Psoas muscle (tissue), 8 donors: Measurements from ENCODE around the gene SLC7A9. TPM values are rescaled to one million over a fixed set of nuclear protein-coding genes. Genes with fewer than 3 reads are reported as not detected.
"Not testable (repeated sequence)": the region's sequence is repeated elsewhere in the genome, so short reads cannot be mapped to it uniquely, and the experiment has no call there.

ENCODE experiments used
- ATAC-seq, 4 donors: fragments of 200-7000 bp; cut with Tn5 transposase; one replicate each; pipeline ENCODE4 v1.9.1; 2020; ENCODE audit warnings: moderate library complexity in 3 of 4, mild to moderate bottlenecking in 2 of 4
- DNase-seq, 2 donors: peaks; one replicate each; pipeline ENCODE4 v3.0.0-alpha.2; 2020
- H3K27ac ChIP-seq: fragments of 200-600 bp; one replicate; pipeline ENCODE4 v1.8.0; 2022
- H3K27me3 ChIP-seq, 3 donors: fragments of 200-600 bp in 1 of 3; one replicate each; pipeline versions ENCODE4 v1.6.1 to v1.8.0; 2013 to 2022; ENCODE audit warnings: low read length in 2 of 3, mild to moderate bottlenecking in 2 of 3, moderate library complexity in 1 of 3; ENCODE audit not compliant: insufficient read depth in 3 of 3
- H3K36me3 ChIP-seq, 2 donors: fragments of 200-600 bp in 1 of 2; one replicate each; pipeline versions ENCODE4 v1.6.1 to v1.8.0; 2013 to 2022; ENCODE audit warnings: low read depth in 1 of 2, mild to moderate bottlenecking in 1 of 2, moderate library complexity in 1 of 2; ENCODE audit not compliant: insufficient read depth in 1 of 2
- H3K4me1 ChIP-seq: fragments of 200-600 bp; one replicate; pipeline ENCODE4 v1.8.0; 2022
- H3K4me3 ChIP-seq: fragments of 200-600 bp; one replicate; pipeline ENCODE4 v1.8.0; 2022; ENCODE audit warnings: mild to moderate bottlenecking
- H3K9me3 ChIP-seq: fragments of 200-600 bp; one replicate; pipeline ENCODE4 v1.8.0; 2022
- CTCF ChIP-seq: fragments of 200-600 bp; IDR thresholded peaks from one replicate; pipeline ENCODE4 v1.8.0; 2022; ENCODE audit warnings: antibody characterized with exemption
- WGBS, 3 donors: extraction: QIAGEN DNeasy Blood & Tissue Kit; methylation state at CpG; one replicate each; pipeline versions ENCODE4 v1.1.6 to v1.1.7; 2013; 5-methylcytosine and 5-hydroxymethylcytosine counted together
- intact Hi-C, 2 donors: fragments of 100-400 bp; cut with DNase I; formaldehyde crosslinking; loops; one replicate each; pipeline versions ENCODE4 v1.11.0 to v1.14.2; 2022
- polyA plus RNA-seq, 3 donors: library from polyadenylated mRNA; stranded (reverse); fragments of 200-250 nt; gene quantifications; one replicate each; pipeline ENCODE4 v1.2.3, GENCODE V29; 2013
- total RNA-seq, 4 donors: library from RNA; stranded (reverse); fragmentation: NEBNext Ultra II Directional in 2 of 4; extraction: Animal tissue kit (Norgen Biotek cat#: 25700) in 2 of 4; gene quantifications; one replicate each; pipeline versions ENCODE4 v1.2.1 to v1.2.4, GENCODE V29; 2021 to 2023
- donor health status: healthy with polysubstance abuse.
- donor health status: DM: no; HTN: no; CAD: no; lungs with moderate emphysema.
- donor health status: Bipolar disorder and iron deficiency.
- donor health status: healthy.
- donor health status: DM: yes; HTN: yes; CAD: no.
- donor health status: DM: no; HTN: no; CAD: no.
- donor health status: DM: no; HTN: no; CAD: no.
- donor health status: DM: yes; HTN: yes; CAD: no.

SLC7A9 gene
- total and polyA plus RNA-seq, 7 donors: 0.10 to 0.36 (median 0.17) TPM; not detected in 3

GRCh38 chr19:32837531-32837930 is 32.0 kb downstream of the SLC7A9 start:
- Histone ChIP-seq H3K27ac (no peak overlapping the region), H3K27me3 (no peaks in the 10 kb centered on the region), H3K36me3 (no peaks in the 10 kb centered on the region), H3K4me1 (no peaks in the 10 kb centered on the region), H3K9me3 (peaks cover 9% of the 10 kb centered on the region), H3K4me3 (no peak overlapping the region)
- no peak for TF ChIP-seq CTCF
- ATAC-seq (no peak), DNase-seq (no peak)
- intact Hi-C loops: no loop called here
- 64 to 72% (median 69%) methylated on average over 7 of the region's 7 CpGs for WGBS, 3 donors

- DNase-seq, intact Hi-C loops, ATAC-seq, H3K4me1 ChIP-seq, H3K27ac ChIP-seq, H3K4me3 ChIP-seq, H3K9me3 ChIP-seq, H3K27me3 ChIP-seq, H3K36me3 ChIP-seq: not testable (repeated sequence)
- WGBS, 3 donors: 83 to 87% (median 84%) methylated on average over 7 of the region's 7 CpGs
Observed at GRCh38 chr19:32833388-32833787, 36.2 kb downstream of the SLC7A9 start.

- 92% methylated on average over 7 of the region's 7 CpGs for WGBS, 3 donors
- H3K4me3 ChIP-seq, DNase-seq, intact Hi-C loops, ATAC-seq, H3K36me3 ChIP-seq, H3K9me3 ChIP-seq, H3K4me1 ChIP-seq, H3K27ac ChIP-seq, H3K27me3 ChIP-seq: not testable (repeated sequence)
Observed at GRCh38 chr19:32832825-32833224, 36.7 kb downstream of the SLC7A9 start.

GRCh38 chr19:32832094-32832493 is 37.5 kb downstream of the SLC7A9 start:
- H3K27me3 ChIP-seq, intact Hi-C loops: not testable (repeated sequence)
- WGBS, 3 donors: 91 to 95% (median 94%) methylated on average over 12 of the region's 12 CpGs

GRCh38 chr19:32831611-32832010 is 38.0 kb downstream of the SLC7A9 start:
- Histone ChIP-seq H3K27ac (no peak overlapping the region), H3K36me3 (no peaks in the 10 kb centered on the region), H3K9me3 (no peaks in the 10 kb centered on the region), H3K4me3 (no peak overlapping the region), H3K27me3 (no peaks in the 10 kb centered on the region), H3K4me1 (no peaks in the 10 kb centered on the region)
- ATAC-seq (no peak), DNase-seq (no peak)
- intact Hi-C loops: no loop called here
- WGBS, 3 donors: 91 to 95% (median 91%) methylated on average over 5 of the region's 5 CpGs
- TF ChIP-seq CTCF: no peak

More at GRCh38 chr19:32832094-32832493, 37.5 kb downstream of the SLC7A9 start:
- H3K4me3 ChIP-seq, DNase-seq, H3K4me1 ChIP-seq, H3K9me3 ChIP-seq, H3K27ac ChIP-seq, ATAC-seq, H3K36me3 ChIP-seq: not testable (repeated sequence)

- no peak overlapping the region for H3K4me3 ChIP-seq
- H3K36me3 ChIP-seq: no peaks in the 10 kb centered on the region
- no peak for DNase-seq
- WGBS, 3 donors: 82 to 83% (median 82%) methylated on average over 8 of the region's 8 CpGs
- no peak for ATAC-seq
- no peaks in the 10 kb centered on the region for H3K27me3 ChIP-seq
- intact Hi-C loops: no loop called here
- H3K4me1 ChIP-seq: no peaks in the 10 kb centered on the region
- no peak overlapping the region for H3K27ac ChIP-seq
- no peaks in the 10 kb centered on the region for H3K9me3 ChIP-seq
- TF ChIP-seq CTCF: no peak
Observed at GRCh38 chr19:32830231-32831014, 39.1 kb downstream of the SLC7A9 start.
